Loucy (cell line): Measurements from ENCODE around the gene PDE4DIP.
"Not testable (repeated sequence)": the region's sequence is repeated elsewhere in the genome, so short reads cannot be mapped to it uniquely, and the experiment has no call there.

Experiments used
- H2AFZ ChIP-seq: fragments of 200-600 bp; sonication (generic); 2 replicates; pipeline ENCODE4 v1.6.0; 2016; ENCODE audit warnings: antibody characterized with exemption, mild to moderate bottlenecking, low read length, moderate library complexity
- H3F3A ChIP-seq: fragments of 200-600 bp; 2 replicates; pipeline ENCODE4 v1.6.0; 2016; ENCODE audit warnings: antibody characterized with exemption, low read depth, mild to moderate bottlenecking
- H3K27me3 ChIP-seq: fragments of 200-600 bp; sonication (generic); 2 replicates; pipeline ENCODE4 v1.6.1; 2014; ENCODE audit warnings: low read length, mild to moderate bottlenecking; ENCODE audit not compliant: insufficient read depth, poor library complexity, severe bottlenecking
- H3K36me3 ChIP-seq: fragments of 200-600 bp; sonication (generic); 2 replicates; pipeline ENCODE4 v1.6.1; 2016; ENCODE audit warnings: low read length; ENCODE audit not compliant: insufficient read depth
- H3K4me1 ChIP-seq: fragments of 200-600 bp; sonication (generic); 2 replicates; pipeline ENCODE4 v1.5.1; 2014; ENCODE audit warnings: low read length, mild to moderate bottlenecking; ENCODE audit not compliant: insufficient read depth, poor library complexity, severe bottlenecking
- H3K4me2 ChIP-seq: fragments of 200-600 bp; sonication (generic); 2 replicates; pipeline ENCODE4 v1.6.0; 2014; ENCODE audit warnings: antibody characterized with exemption, low read length, low read depth, mild to moderate bottlenecking; ENCODE audit not compliant: poor library complexity, severe bottlenecking
- H3K4me3 ChIP-seq: fragments of 200-600 bp; sonication (generic); 2 replicates; pipeline ENCODE4 v1.5.1; 2014; ENCODE audit warnings: low read length, mild to moderate bottlenecking, mixed read lengths; ENCODE audit not compliant: poor library complexity, severe bottlenecking
- H3K79me2 ChIP-seq: fragments of 200-600 bp; sonication (generic); 2 replicates; pipeline ENCODE4 v1.6.1; 2014; ENCODE audit warnings: low read length; ENCODE audit not compliant: insufficient read depth
- H3K9ac ChIP-seq: fragments of 200-600 bp; sonication (generic); 2 replicates; pipeline ENCODE4 v1.6.0; 2014; ENCODE audit warnings: mild to moderate bottlenecking, low read depth, low read length, moderate library complexity; ENCODE audit not compliant: poor library complexity, severe bottlenecking
- H3K9me2 ChIP-seq: fragments of 200-600 bp; sonication (generic); replicated peaks from 2 replicates; pipeline ENCODE4 v1.6.1; 2016; ENCODE audit warnings: low read depth, low read length, mixed read lengths
- H3K9me3 ChIP-seq: fragments of 200-600 bp; sonication (generic); 2 replicates; pipeline ENCODE4 v1.6.1; 2014; ENCODE audit warnings: mild to moderate bottlenecking, antibody characterized with exemption, low read length, low read depth; ENCODE audit not compliant: insufficient read depth
- H4K20me1 ChIP-seq: fragments of 200-600 bp; sonication (generic); 2 replicates; pipeline ENCODE4 v1.6.0; 2014; ENCODE audit warnings: antibody characterized with exemption, low read length, mild to moderate bottlenecking; ENCODE audit not compliant: insufficient read depth, poor library complexity, severe bottlenecking

Gene PDE4DIP

GRCh38 chr1:148968682-148969081 is 124.5 kb downstream of the PDE4DIP start:
- not testable (repeated sequence) for H3K36me3 ChIP-seq, H2AFZ ChIP-seq, H3K79me2 ChIP-seq, H3K4me2 ChIP-seq, H3K9me3 ChIP-seq, H3K9me2 ChIP-seq, H3K27me3 ChIP-seq, H4K20me1 ChIP-seq, H3F3A ChIP-seq, H3K4me1 ChIP-seq, H3K9ac ChIP-seq, H3K4me3 ChIP-seq

GRCh38 chr1:148969126-148969525 is 124.9 kb downstream of the PDE4DIP start:
- H3K79me2 ChIP-seq, H3K9ac ChIP-seq, H3K27me3 ChIP-seq, H3K36me3 ChIP-seq, H3K9me3 ChIP-seq, H3K4me1 ChIP-seq, H4K20me1 ChIP-seq, H3F3A ChIP-seq, H3K9me2 ChIP-seq, H3K4me3 ChIP-seq, H3K4me2 ChIP-seq, H2AFZ ChIP-seq: not testable (repeated sequence)

DNA sequence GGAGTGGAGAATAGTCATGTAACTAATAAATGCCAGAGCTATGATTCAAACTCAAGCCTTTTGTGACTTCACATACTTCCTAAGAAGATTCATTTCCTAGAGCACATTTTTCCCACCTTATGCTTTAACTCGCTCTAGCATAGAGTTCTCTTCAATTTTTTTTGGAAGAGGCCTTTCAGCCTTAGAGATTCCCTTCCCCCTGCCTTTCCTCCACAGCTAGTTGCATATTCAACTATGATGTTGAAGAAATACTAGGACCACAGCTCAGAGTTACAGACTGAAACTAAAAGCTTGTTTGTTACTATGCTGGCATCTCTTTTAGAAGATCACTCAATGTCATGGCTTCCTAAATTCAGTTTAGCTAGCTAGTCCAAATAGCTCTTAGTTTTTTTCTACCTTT is 131.2 kb downstream of the PDE4DIP start:
- not testable (repeated sequence) for H3K9me2 ChIP-seq, H3K9ac ChIP-seq, H3K79me2 ChIP-seq, H3K27me3 ChIP-seq, H3K9me3 ChIP-seq, H3K36me3 ChIP-seq, H2AFZ ChIP-seq, H4K20me1 ChIP-seq, H3K4me1 ChIP-seq, H3F3A ChIP-seq, H3K4me3 ChIP-seq
- peak overlapping the region; percentile 48 for H3K4me2 ChIP-seq

GRCh38 chr1:148975866-148976537 is 131.8 kb downstream of the PDE4DIP start:
- not testable (repeated sequence) for H2AFZ ChIP-seq, H4K20me1 ChIP-seq, H3K79me2 ChIP-seq, H3K9me3 ChIP-seq, H3K27me3 ChIP-seq, H3K36me3 ChIP-seq, H3K9ac ChIP-seq, H3K4me1 ChIP-seq, H3K9me2 ChIP-seq, H3K4me3 ChIP-seq, H3F3A ChIP-seq
- peak overlapping the region; percentile 48 for H3K4me2 ChIP-seq

DNA sequence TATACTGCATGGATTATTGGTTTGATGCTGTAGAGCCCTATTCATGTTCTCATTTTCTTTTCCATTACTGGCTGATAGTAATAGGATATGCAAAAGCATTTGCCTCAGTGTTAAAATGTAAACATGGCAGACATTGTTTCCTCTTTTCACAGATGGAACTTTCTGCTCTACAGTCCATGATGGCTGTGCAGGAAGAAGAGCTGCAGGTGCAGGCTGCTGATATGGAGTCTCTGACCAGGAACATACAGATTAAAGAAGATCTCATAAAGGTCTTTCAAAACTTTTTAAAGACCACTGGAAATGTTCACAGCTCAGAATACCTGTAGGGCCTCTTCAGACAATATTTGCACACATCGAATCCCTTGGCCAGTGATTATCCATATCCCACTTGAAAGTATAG is 133.6 kb downstream of the PDE4DIP start:
- H3K4me1 ChIP-seq, H3K9ac ChIP-seq, H2AFZ ChIP-seq, H3K9me3 ChIP-seq, H3K79me2 ChIP-seq, H3K4me3 ChIP-seq, H4K20me1 ChIP-seq, H3K9me2 ChIP-seq, H3K27me3 ChIP-seq, H3F3A ChIP-seq: not testable (repeated sequence)
- Histone ChIP-seq H3K36me3 (peaks cover 11% of the 10 kb centered on the region; the same call in 1 of the 2 replicates), H3K4me2 (peak overlapping the region; percentile 19)

DNA sequence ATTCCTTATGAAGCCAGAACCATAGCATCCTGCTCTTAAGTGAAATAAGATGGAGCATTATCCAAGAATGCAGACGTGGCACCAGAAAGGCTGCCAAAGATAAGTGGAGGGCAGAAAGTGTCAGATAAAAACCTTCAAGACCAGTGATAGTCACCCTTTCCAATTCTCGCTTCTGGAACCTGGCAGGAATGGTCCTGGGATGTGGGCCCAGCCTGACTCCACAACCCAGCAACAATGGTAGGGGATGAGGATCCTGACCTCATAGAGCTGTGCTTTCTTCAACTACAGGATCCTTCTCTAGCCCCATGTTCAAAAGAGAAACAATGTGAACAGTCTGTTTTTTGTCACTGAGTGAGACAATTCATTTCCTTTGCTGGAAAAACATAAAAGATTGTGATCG is 145.2 kb downstream of the PDE4DIP start:
- not testable (repeated sequence) for H3K27me3 ChIP-seq, H3K79me2 ChIP-seq, H3K9ac ChIP-seq, H2AFZ ChIP-seq, H3K9me3 ChIP-seq, H4K20me1 ChIP-seq, H3K4me3 ChIP-seq, H3F3A ChIP-seq, H3K9me2 ChIP-seq, H3K36me3 ChIP-seq, H3K4me2 ChIP-seq, H3K4me1 ChIP-seq

DNA sequence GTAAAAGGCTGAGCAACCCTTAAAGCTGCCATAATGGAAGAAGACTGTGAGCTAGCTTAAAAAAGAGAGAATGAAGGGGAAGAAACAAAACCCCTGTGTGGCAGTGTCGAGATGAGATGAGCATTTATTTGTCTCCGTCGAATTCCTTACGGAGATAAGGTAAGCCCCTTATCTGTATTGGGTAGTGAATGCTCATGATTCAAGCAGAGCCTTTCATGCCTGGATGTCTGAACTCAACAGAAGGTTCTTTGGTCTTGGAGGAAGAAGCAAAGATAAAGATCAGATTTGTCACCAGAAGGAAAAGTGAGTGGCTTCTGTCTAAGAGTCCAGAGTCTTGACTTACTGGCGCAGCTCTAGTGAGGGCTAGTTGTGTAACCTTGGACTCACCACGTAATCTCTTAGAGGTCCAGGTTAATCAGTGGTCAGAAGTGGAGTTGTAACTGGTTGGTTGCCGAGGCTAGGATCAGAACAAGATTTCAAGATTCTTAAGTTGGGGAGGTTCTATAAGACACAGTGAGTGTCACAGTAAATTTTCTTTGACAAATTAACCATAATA is 146.1 kb downstream of the PDE4DIP start:
- not testable (repeated sequence) for H3K4me3 ChIP-seq, H3K4me2 ChIP-seq, H3K4me1 ChIP-seq, H3K9me2 ChIP-seq, H3K79me2 ChIP-seq, H4K20me1 ChIP-seq, H3K36me3 ChIP-seq, H3F3A ChIP-seq, H3K9ac ChIP-seq, H2AFZ ChIP-seq, H3K27me3 ChIP-seq, H3K9me3 ChIP-seq
